Fibroblast of villous mesenchyme (primary cell): ENCODE data around the gene WSCD2. TPM values are rescaled to one million over a fixed set of nuclear protein-coding genes. Genes with fewer than 3 reads are reported as not detected.

Experiments
- DNase-seq: peaks from one replicate; pipeline ENCODE4 v3.0.0-alpha.2; 2010; ENCODE audit warnings: low read depth
- H3K4me3 ChIP-seq: 2 replicates; pipeline ENCODE4 v1.5.1; 2011; ENCODE audit warnings: low read depth, mild to moderate bottlenecking, low read length
- CTCF ChIP-seq: IDR thresholded peaks from 2 replicates; pipeline ENCODE4 v1.5.1; 2012; ENCODE audit warnings: low read depth, mild to moderate bottlenecking, low read length; ENCODE audit not compliant: insufficient read depth
- total RNA-seq: library from RNA; depleted of rRNA; stranded (reverse); fragments of >200 nt; gene quantifications from 2 replicates; pipeline ENCODE4 v1.2.3, GENCODE V29; 2012

The WSCD2 gene
- total RNA-seq, 1 donor: not detected

GRCh38 chr12:108193917-108194316 is 64.8 kb downstream of the WSCD2 start:
- H3K4me3 ChIP-seq: no peak overlapping the region
- DNase-seq: peak; percentile 14
- peak; percentile 67 for TF ChIP-seq CTCF

- H3K4me3 ChIP-seq: no peak overlapping the region
- no peak for DNase-seq
- no peak for TF ChIP-seq CTCF
These were observed 65.5 kb downstream of the WSCD2 start for GRCh38 chr12:108194585-108194984.

GRCh38 chr12:108196319-108196718 is 67.2 kb downstream of the WSCD2 start:
- no peak for TF ChIP-seq CTCF
- DNase-seq: no peak

GRCh38 chr12:108196921-108197320 is 67.8 kb downstream of the WSCD2 start:
- TF ChIP-seq CTCF: no peak
- no peak overlapping the region for H3K4me3 ChIP-seq
- no peak for DNase-seq

More at GRCh38 chr12:108196319-108196718, 67.2 kb downstream of the WSCD2 start:
- H3K4me3 ChIP-seq: no peak overlapping the region

- no peak overlapping the region for H3K4me3 ChIP-seq
- DNase-seq: no peak
- no peak for TF ChIP-seq CTCF
These were observed 69.0 kb downstream of the WSCD2 start for GRCh38 chr12:108198043-108198442.

GRCh38 chr12:108199106-108199505 is 70.0 kb downstream of the WSCD2 start:
- TF ChIP-seq CTCF: no peak
- no peak for DNase-seq
- no peak overlapping the region for H3K4me3 ChIP-seq

DNA sequence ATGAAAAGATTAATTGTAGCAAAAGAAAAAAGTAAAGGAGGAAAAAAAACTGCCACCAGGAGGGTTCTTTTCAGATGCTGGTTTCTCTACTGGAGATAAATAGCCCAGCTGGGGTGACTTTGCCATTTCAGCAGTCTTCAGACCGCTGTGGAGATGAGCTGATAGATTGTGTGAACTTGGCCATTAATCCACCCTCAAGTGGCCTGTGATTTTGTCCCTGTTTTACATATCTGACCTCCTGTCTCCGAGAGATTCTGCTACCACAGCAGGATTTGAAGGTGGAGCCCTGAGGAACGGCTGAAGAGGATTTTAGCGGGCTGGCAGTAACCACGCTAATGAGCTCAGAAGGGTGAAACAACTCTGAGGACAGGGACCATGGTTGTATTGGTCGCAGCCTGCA is 72.7 kb downstream of the WSCD2 start:
- DNase-seq: no peak
- H3K4me3 ChIP-seq: no peak overlapping the region
- no peak for TF ChIP-seq CTCF
